NT2/D1 (cell line): ENCODE data around the gene PELI2.

Source experiments
- YY1 ChIP-seq: IDR thresholded peaks from 2 replicates; pipeline ENCODE4 v1.6.1; 2011; ENCODE audit not compliant: insufficient read length, insufficient read depth
- ZNF274 ChIP-seq: IDR thresholded peaks from 2 replicates; pipeline ENCODE4 v1.6.1; 2011; ENCODE audit warnings: mild to moderate bottlenecking, low read depth, low read length

DNA sequence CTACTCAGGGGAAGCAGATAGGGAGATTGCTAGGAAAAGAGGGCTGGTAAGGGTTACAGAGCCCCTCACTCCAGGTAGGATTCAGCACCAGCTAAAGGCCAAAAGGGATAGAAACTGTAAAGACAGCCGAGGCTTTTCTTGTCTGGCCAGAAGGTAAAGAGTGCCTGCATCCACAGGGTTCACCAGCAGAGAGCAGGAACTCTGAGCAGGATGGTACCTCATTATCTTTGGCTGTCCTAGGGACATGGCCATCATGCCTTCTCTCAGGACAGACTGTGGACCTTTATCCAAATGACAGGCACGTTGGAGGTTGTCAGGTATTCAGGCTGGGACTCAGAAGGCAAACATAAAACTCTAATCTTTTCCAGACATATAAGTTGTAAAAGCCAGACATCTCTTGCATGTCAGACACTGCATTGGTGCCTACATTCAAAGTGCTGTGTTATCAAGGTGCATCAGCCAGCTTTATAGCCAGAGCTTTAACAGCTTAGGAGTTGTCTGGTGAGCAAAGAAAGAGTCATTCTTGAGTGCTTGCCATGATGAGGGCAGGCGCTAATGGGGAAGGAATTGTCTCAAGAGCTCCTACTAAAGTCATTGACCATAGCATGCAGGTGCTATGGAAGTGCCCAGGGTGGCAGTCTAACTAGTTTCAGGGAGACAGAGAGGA, 89.5 kb downstream of the PELI2 start:
- TF ChIP-seq ZNF274: no peak
- TF ChIP-seq YY1: no peak
